GM12892 (cell line): Measurements from ENCODE around the gene DHODH.

Experiments
- POLR2A ChIP-seq: IDR thresholded peaks from 2 replicates; pipeline ENCODE4 v1.6.1; 2011; ENCODE audit warnings: low read depth, low read length, control low read depth
- TAF1 ChIP-seq: IDR thresholded peaks from 2 replicates; pipeline ENCODE4 v1.6.1; 2011; ENCODE audit warnings: low read depth, mild to moderate bottlenecking, control low read depth, low read length, borderline replicate concordance

DNA sequence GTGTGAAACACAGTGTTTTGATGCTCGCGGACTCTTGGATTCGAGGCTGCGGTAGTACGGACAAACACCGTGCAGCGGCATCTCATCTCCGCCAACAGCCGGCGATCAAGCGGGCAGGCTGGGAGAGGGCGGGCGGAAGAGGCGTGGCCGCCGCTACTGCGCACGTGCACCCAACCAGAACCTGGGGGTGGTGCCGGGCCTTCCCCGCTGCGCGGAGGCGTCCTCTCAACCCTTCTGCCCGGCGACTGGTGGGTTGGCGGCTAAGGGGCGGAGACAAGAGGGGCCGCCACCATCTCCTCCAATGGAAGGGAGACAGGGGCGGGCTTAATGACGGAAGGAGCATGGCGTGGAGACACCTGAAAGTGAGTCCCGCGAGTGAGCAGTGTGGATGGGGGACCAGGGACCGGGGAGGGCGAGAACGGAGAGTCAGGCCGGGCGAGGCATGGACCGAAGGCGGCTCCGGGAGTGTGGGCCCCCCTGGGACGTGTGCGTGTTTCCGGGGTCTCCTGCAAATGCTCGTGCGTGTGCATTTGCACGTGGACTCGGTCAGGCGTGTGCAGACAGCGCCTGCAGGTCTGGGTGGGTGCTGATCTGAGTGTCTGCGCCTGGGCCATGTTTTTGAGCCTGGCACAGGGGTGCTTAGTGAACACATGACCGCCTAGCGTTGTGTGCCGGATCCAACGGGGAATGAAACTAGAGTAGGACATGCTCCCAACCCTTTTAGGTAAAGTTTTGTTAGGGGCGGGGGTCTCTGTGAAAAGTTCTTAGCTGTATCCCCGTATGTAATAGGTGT is at the start of gene DHODH:
- TF ChIP-seq TAF1 (peak; percentile 89), POLR2A (peak; percentile 97)
